ENCODE data around the gene ELOVL5. TPM values are rescaled to one million over a fixed set of nuclear protein-coding genes. Genes with fewer than 3 reads are reported as not detected.

Gene ELOVL5
- total RNA-seq, 4 donors from 2014 or later = 12.4 to 50.0 (median 33.2) TPM

DNA sequence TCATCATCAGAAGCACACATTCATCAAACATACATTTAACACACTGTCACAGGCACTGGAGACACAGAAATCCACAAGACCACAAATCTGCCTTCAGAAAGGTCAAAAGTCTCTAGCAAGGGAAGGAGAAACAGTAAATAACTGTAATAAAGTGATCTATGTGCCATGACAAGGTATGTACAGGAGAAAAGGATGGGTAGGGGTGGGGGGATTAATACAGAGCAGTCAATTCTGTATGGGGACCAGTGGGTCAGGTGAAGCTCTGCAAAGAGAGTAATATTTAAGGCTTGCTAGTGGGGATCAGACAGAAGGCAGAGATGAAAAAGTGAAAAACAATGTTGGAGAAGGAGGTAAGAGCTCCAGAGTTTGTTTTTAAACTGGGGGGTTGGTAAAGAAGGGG, 32.6 kb downstream of the ELOVL5 start:
- Histone ChIP-seq H3K4me3 (no peak overlapping the region), H3K4me1 (peaks cover 0 to 59% (median 14%) of the 10 kb centered on the region in 3 donors), H3K9me3 (no peaks in the 10 kb centered on the region), H3K27me3 (no peaks in the 10 kb centered on the region), H3K36me3 (no peaks in the 10 kb centered on the region), H3K27ac (no peak overlapping the region)
- intact Hi-C loops (cut with DNase I) = no loop called here
- TF ChIP-seq POLR2A (IDR thresholded peaks at IDR 0.05) = no peak
- TF ChIP-seq CTCF (IDR thresholded peaks at IDR 0.05) = no peak
- no peak for DNase-seq

GRCh38 chr6:53315086-53315724, 33.5 kb downstream of the ELOVL5 start:
- Histone ChIP-seq H3K27ac (no peak overlapping the region), H3K4me1 (peaks cover 0 to 59% (median 11%) of the 10 kb centered on the region in 3 donors), H3K9me3 (no peaks in the 10 kb centered on the region), H3K4me3 (no peak overlapping the region), H3K36me3 (no peaks in the 10 kb centered on the region), H3K27me3 (no peaks in the 10 kb centered on the region)
- TF ChIP-seq POLR2A (IDR thresholded peaks at IDR 0.05) (no peak), CTCF (IDR thresholded peaks at IDR 0.05) (no peak)
- no peak for DNase-seq
- intact Hi-C loops (cut with DNase I) = no loop called here
- 58 to 71% methylated on average over 3 of the region's 3 CpGs for WGBS, 2 donors

DNA sequence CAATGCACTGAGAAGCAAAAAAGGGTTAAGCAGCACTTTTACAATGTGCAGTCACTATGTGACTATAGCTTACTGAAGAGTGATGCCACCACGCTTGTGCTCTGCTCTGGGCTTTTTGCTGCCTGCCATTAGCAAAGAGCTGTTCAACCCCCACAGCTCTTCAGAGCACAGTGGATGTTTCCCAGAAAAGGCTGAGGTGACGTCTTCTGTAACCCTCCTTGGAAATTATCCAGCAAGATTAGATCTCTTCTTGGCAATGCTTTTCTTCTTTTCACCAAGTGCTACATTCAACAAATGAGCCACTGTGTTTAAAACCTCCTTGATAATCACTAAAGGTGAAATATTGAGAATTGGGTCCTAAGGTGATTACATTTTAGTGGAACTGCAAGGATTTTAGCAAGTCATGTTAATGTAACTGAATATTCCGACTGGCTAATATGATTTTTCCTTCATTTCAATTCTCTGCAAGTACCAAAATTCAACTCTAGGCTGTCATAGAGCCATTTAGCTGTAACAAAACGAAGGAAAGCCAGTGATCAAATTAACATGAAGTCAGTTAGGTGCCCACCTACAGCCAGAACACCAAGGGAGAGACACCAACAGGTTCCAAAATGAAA, 34.9 kb downstream of the ELOVL5 start:
- H3K4me3 ChIP-seq = no peak overlapping the region
- DNase-seq = no peak
- no peak overlapping the region for H3K27ac ChIP-seq
- H3K27me3 ChIP-seq = no peaks in the 10 kb centered on the region
- 53 to 58% methylated on average over 4 of the region's 4 CpGs for WGBS, 2 donors
- H3K36me3 ChIP-seq = no peaks in the 10 kb centered on the region
- no peak for TF ChIP-seq POLR2A (IDR thresholded peaks at IDR 0.05)
- intact Hi-C loops (cut with DNase I) = no loop called here
- peaks cover 9 to 67% (median 19%) of the 10 kb centered on the region in 3 donors for H3K4me1 ChIP-seq
- no peaks in the 10 kb centered on the region for H3K9me3 ChIP-seq

DNA sequence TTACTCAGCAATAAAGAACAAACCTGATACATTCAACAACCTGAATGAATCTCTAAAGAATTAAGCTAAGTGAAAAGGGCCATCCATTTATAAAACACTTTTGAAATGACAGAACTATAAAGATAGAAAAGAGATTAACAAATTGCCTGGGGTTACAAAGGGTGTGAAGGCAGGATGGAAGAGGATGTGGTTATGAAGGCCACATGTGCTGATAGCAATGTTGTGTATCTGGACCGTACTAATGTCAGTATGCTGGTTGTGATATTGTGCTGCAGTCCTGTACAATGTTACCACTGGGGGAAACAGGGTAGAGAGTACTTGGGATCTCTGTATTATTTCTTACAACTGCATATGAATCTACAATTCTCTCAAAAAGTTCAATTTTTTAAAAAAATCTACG, 36.4 kb downstream of the ELOVL5 start:
- Histone ChIP-seq H3K4me3 (no peak overlapping the region), H3K4me1 (peaks cover 9 to 82% (median 25%) of the 10 kb centered on the region in 3 donors), H3K27me3 (no peaks in the 10 kb centered on the region), H3K27ac (no peak overlapping the region), H3K36me3 (no peaks in the 10 kb centered on the region), H3K9me3 (no peaks in the 10 kb centered on the region)
- WGBS, 2 donors = 63 to 69% methylated on average over 2 of the region's 2 CpGs
- no peak for DNase-seq
- intact Hi-C loops (cut with DNase I) = no loop called here
- no peak for TF ChIP-seq CTCF (IDR thresholded peaks at IDR 0.05)
- no peak for TF ChIP-seq POLR2A (IDR thresholded peaks at IDR 0.05)

DNA sequence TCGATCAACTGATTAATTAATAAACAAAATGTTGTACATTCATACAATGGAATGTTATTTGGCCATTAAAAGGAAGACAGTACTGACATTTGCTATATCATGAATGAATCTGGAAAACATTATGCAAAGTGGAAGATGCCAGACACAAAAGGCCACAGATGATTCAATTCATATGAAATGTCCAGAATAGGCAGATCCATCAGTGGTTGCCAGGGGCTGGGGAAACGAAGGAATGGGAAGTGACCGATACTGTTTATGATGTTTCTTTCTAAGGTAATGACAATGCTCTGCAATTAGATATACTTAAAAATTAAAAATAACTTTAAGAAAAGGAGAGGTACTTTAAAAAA, 37.2 kb downstream of the ELOVL5 start:
- intact Hi-C loops (cut with DNase I) = no loop called here
- H3K4me1 ChIP-seq = peaks cover 9 to 90% (median 31%) of the 10 kb centered on the region in 3 donors
- H3K9me3 ChIP-seq = no peaks in the 10 kb centered on the region
- WGBS, 2 donors = 78 to 90% methylated on average over 3 of the region's 3 CpGs
- no peak overlapping the region for H3K27ac ChIP-seq
- no peaks in the 10 kb centered on the region for H3K27me3 ChIP-seq
- TF ChIP-seq CTCF (IDR thresholded peaks at IDR 0.05) = no peak
- no peak for TF ChIP-seq POLR2A (IDR thresholded peaks at IDR 0.05)
- no peak for DNase-seq
- no peak overlapping the region for H3K4me3 ChIP-seq
- no peaks in the 10 kb centered on the region for H3K36me3 ChIP-seq
